Upper lobe of right lung (tissue), 1 donor: ENCODE data around the gene LRRN2. TPM values are rescaled to one million over a fixed set of nuclear protein-coding genes. Genes with fewer than 3 reads are reported as not detected.
A peak's percentile ranks its signal among the peaks of the same experiment; 100 is the strongest.

Experiments
- ATAC-seq: fragments of 200-7000 bp; cut with Tn5 transposase; one replicate; pipeline ENCODE4 v1.9.1; 2020; ENCODE audit warnings: mild to moderate bottlenecking, moderate library complexity
- DNase-seq: peaks from one replicate; pipeline ENCODE4 v3.0.0-alpha.2; 2020
- H3K27ac ChIP-seq: fragments of 200-600 bp; one replicate; pipeline ENCODE4 v1.8.0; 2022
- H3K27me3 ChIP-seq: fragments of 200-600 bp; one replicate; pipeline ENCODE4 v1.8.0; 2022; ENCODE audit warnings: mild to moderate bottlenecking
- H3K36me3 ChIP-seq: fragments of 200-600 bp; one replicate; pipeline ENCODE4 v1.8.0; 2022
- H3K4me1 ChIP-seq: fragments of 200-600 bp; one replicate; pipeline ENCODE4 v1.8.0; 2022
- H3K4me3 ChIP-seq: fragments of 200-600 bp; one replicate; pipeline ENCODE4 v1.8.0; 2022; ENCODE audit warnings: mild to moderate bottlenecking
- H3K9me3 ChIP-seq: fragments of 200-600 bp; one replicate; pipeline ENCODE4 v1.8.0; 2022
- CTCF ChIP-seq: fragments of 200-600 bp; IDR thresholded peaks from one replicate; pipeline ENCODE4 v1.8.0; 2022; ENCODE audit warnings: antibody characterized with exemption
- intact Hi-C: fragments of 100-400 bp; cut with DNase I; formaldehyde crosslinking; loops from one replicate; pipeline ENCODE4 v1.11.0; 2022
- total RNA-seq: library from RNA; stranded (reverse); fragmentation: NEBNext Ultra II Directional; extraction: Animal tissue kit (Norgen Biotek cat#: 25700); gene quantifications from one replicate; pipeline ENCODE4 v1.2.1, GENCODE V29; 2021
- donor health status: DM: no; HTN: yes; CAD: no; lungs with severe emphysema.

Gene LRRN2
- total RNA-seq, 1 donor from 2014 or later: 3.2 TPM

GRCh38 chr1:204581759-204582158 is 103.8 kb downstream of the LRRN2 start:
- Histone ChIP-seq H3K36me3 (no peaks in the 10 kb centered on the region), H3K27ac (no peak overlapping the region), H3K27me3 (no peaks in the 10 kb centered on the region), H3K4me3 (no peak overlapping the region), H3K9me3 (no peaks in the 10 kb centered on the region), H3K4me1 (peaks cover 13% of the 10 kb centered on the region)
- intact Hi-C loops: no loop called here
- no peak for TF ChIP-seq CTCF
- ATAC-seq (no peak), DNase-seq (no peak)

- Histone ChIP-seq H3K27me3 (no peaks in the 10 kb centered on the region), H3K27ac (no peak overlapping the region), H3K4me1 (peaks cover 13% of the 10 kb centered on the region), H3K4me3 (no peak overlapping the region), H3K36me3 (no peaks in the 10 kb centered on the region), H3K9me3 (no peaks in the 10 kb centered on the region)
- ATAC-seq (no peak), DNase-seq (no peak)
- no peak for TF ChIP-seq CTCF
- intact Hi-C loops: no loop called here
Measured at GRCh38 chr1:204580862-204581261, 104.7 kb downstream of the LRRN2 start.

- Histone ChIP-seq H3K9me3 (no peaks in the 10 kb centered on the region), H3K4me3 (no peak overlapping the region), H3K4me1 (peaks cover 13% of the 10 kb centered on the region), H3K27ac (no peak overlapping the region), H3K36me3 (no peaks in the 10 kb centered on the region), H3K27me3 (no peaks in the 10 kb centered on the region)
- no peak for TF ChIP-seq CTCF
- ATAC-seq (no peak), DNase-seq (no peak)
- intact Hi-C loops: no loop called here
Measured at GRCh38 chr1:204579681-204580080, 105.9 kb downstream of the LRRN2 start.

GRCh38 chr1:204578867-204579664 is 106.5 kb downstream of the LRRN2 start:
- DNase-seq (no peak), ATAC-seq (peak; percentile 56)
- H3K4me3 ChIP-seq: peak overlapping the region; percentile 33
- H3K36me3 ChIP-seq: no peaks in the 10 kb centered on the region
- H3K4me1 ChIP-seq: peaks cover 18% of the 10 kb centered on the region
- intact Hi-C loops: no loop called here
- H3K27ac ChIP-seq: no peak overlapping the region
- no peaks in the 10 kb centered on the region for H3K27me3 ChIP-seq
- no peak for TF ChIP-seq CTCF
- H3K9me3 ChIP-seq: no peaks in the 10 kb centered on the region

GRCh38 chr1:204577794-204578478 is 107.6 kb downstream of the LRRN2 start:
- H3K9me3 ChIP-seq: no peaks in the 10 kb centered on the region
- H3K27me3 ChIP-seq: no peaks in the 10 kb centered on the region
- TF ChIP-seq CTCF: no peak
- H3K4me1 ChIP-seq: peaks cover 18% of the 10 kb centered on the region
- DNase-seq: no peak
- H3K4me3 ChIP-seq: no peak overlapping the region
- no peak overlapping the region for H3K27ac ChIP-seq
- ATAC-seq: no peak
- intact Hi-C loops: no loop called here
- peaks cover 6% of the 10 kb centered on the region for H3K36me3 ChIP-seq
